ENCODE results near the gene GPR176.

DNA sequence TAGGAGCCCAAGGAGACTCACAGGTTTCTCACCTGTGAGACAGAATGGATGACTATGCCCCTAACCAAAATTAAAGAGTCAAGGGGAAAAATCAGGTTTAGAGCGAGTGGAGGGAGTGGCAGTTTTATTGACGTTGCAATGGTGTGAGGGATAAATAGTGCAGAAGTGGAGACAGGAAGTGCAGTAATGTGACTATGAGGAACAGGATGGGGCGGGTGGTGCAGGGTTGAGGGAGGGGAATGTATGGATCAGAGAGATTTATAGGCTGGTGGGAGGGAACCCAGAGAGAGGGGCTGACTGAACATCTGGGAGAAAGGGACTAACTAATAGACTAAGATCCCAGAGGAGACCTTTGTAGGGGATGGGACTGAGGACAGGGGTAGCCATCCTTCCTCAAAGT, 40.3 kb upstream of the GPR176 start:
- TF ChIP-seq EP300 (IDR thresholded peaks at IDR 0.05) (no peak), CTCF (IDR thresholded peaks at IDR 0.05) (no peak), POLR2A (IDR thresholded peaks at IDR 0.05) (no peak)

Measured in sigmoid colon (tissue), 4 donors.